ENCODE results near the gene NPAS2. TPM values are rescaled to one million over a fixed set of nuclear protein-coding genes. Genes with fewer than 3 reads are reported as not detected.

NPAS2 gene
- total RNA-seq, 2 donors from 2014 or later: 59.5 to 59.6 TPM

GRCh38 chr2:100869120-100869519, 49.2 kb downstream of the NPAS2 start:
- no peak for ATAC-seq
- intact Hi-C loops (cut with DNase I, micrococcal nuclease): no loop called here
- DNase-seq: no peak

DNA sequence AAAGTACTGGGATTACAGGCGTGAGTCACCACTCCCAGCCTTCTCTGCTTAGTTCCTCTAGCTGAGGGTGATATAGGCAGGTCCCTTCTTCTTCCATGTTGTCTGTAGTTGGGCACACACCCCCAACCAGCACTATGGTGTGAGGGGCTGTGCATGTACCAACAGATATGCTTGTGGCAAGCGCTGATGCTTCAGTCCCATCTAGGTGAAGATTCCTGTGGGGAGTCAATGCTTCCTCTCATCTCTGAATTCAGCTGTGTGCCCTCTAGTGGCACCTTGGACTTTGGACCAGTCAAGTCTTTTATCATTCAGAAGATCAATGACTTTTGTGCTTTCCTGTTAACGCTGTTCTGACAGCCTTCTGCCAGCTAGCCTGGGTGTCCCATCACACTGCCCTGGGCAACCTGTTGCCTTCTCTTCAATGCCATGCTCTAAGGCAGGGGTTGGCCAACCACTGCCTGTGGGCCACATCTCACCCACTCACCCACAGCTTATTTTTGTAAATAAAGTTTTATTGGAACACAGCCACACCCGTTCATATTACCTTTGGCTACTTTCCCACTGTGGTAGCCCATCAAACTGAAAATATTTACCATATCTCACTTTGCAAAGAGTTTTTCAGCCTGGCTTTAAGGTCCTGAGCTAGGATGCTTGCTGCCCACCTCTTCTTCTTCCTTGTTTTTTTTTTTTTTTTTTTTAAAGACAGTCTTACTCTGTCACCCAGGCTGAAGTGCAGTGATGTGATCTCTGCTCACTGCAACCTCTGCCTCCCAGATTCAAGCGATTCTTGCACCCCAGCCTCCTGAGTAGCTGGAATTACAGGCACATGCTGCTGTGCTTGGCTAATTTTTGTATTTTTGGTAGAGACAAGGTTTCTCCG, 51.0 kb downstream of the NPAS2 start:
- intact Hi-C loops (cut with DNase I, micrococcal nuclease): no loop called here
- peak; percentile 46 for ATAC-seq
- no peak for DNase-seq

- intact Hi-C loops (cut with DNase I, micrococcal nuclease): no loop called here
- ATAC-seq (peak; percentile 58), DNase-seq (no peak)
Measured at GRCh38 chr2:100875516-100876230, 55.7 kb downstream of the NPAS2 start.

- intact Hi-C loops (cut with DNase I, micrococcal nuclease): no loop called here
- no peak for ATAC-seq
- no peak for DNase-seq
Measured at GRCh38 chr2:100876231-100876860, 56.4 kb downstream of the NPAS2 start.

DNA sequence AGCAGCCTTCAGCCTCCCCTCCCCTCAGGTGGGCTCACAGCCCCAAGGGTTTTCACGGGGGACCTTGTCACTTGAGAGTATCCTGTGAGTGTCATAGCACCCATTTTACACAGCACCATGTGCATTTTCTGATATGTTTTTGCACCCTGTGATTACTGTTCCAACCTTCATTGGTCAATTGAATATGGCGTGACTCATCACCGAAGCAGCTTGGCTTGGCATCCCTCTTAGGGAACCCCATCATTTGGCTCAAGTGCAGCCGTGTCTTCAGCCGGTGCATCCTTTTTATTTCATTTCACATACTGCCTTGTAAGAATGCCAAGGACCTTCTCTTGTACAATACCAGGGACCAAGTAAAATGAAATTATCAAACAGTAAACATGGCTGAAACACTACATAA, 57.6 kb downstream of the NPAS2 start:
- intact Hi-C loops (cut with DNase I, micrococcal nuclease): no loop called here
- ATAC-seq (no peak), DNase-seq (no peak)

DNA sequence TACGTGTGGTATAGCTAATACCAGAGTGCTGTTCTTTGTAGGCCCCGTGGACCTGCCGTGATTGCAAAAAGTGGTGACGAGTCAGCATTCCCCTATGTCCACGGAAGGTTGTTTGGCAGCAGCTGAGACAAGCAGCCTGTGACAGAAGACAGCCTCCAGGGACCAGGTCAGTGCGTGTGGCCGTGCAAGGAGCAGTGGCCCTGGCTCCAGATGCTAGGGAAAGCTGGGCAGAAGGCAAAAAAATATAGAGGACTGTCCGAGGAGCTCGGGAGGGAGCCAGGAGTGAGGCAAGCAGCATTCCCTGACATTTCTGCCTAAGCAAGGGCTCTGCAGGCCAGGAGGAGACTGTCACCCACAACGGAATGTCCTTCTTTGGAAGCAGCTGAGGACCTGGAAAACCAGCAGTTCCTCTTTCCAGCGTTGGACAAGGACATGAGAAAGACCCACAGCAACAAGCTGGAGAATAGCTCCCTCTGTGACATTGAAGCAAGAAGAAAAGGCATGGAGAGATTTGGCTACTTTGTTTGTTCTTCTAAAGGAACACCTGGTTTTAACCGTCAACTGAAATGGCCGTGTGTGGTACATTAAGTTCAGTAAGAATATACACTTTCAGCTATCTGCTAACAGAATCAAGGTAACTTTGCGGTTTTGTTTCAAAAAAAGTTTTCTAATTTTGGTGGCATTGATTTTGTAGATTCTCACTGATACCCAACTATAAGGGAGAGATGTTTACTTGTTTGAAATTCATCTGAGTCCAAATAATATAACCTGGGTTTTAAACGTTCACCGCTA, 58.3 kb downstream of the NPAS2 start:
- no peak for DNase-seq
- intact Hi-C loops (cut with DNase I, micrococcal nuclease): no loop called here
- no peak for ATAC-seq

DNA sequence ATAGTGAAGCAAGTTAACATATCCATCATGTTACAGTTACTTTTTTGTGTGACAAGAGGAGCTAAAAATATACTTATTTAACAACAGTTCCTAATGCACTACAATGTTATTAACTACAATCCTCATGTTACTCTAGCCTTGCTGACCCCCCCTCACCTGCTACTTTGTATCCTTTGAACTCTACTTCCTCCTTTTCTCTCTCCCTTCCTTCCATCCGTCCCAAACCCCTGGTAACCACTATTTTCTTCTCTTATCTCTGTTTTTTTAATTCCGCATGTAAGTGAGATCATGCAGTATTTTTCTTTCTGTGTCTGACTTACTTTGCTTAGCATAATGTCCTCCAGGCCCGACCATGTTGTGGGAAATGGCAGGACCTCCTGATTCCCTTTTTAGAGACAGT, 59.4 kb downstream of the NPAS2 start:
- intact Hi-C loops (cut with DNase I, micrococcal nuclease): no loop called here
- DNase-seq: no peak
- no peak for ATAC-seq

DNA sequence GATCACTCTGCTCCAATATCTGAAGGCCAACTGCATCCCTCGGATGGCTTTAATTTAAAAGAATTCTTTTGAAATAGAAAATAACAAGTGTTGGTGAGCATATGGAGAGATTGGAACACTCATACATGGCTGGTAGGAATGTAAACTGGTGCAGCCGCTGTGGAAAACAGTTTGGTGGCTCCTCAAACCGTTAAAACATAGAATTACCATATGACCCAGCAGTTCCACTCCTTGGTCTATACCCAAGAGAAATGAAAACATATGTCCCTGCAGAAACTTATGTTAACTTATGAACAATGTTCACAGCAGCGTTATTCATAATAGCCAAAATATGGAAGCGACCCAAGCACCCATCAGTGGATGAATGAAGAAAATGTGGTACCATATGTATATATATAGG, 60.1 kb downstream of the NPAS2 start:
- intact Hi-C loops (cut with DNase I, micrococcal nuclease): no loop called here
- no peak for ATAC-seq
- no peak for DNase-seq

DNA sequence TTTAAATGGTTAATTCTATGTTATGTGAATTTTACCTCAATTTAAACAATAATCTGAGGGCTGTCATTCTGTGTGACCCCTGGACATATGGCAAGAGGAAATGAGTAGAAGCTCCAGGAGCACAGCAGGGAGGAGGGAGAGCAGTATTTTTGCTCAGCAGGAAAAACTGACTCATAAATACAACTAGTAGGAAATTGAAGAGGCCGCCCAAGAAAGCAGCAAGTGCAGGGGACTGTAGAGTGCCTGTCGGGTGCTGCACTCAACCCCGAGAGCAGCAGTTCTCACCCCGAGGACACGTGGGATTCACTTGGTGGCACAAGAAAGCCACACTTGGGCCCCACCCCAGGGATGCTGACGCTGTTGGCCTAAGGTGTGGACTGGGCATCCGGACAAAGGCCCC, 60.8 kb downstream of the NPAS2 start:
- no peak for DNase-seq
- no peak for ATAC-seq
- intact Hi-C loops (cut with DNase I, micrococcal nuclease): no loop called here

DNA sequence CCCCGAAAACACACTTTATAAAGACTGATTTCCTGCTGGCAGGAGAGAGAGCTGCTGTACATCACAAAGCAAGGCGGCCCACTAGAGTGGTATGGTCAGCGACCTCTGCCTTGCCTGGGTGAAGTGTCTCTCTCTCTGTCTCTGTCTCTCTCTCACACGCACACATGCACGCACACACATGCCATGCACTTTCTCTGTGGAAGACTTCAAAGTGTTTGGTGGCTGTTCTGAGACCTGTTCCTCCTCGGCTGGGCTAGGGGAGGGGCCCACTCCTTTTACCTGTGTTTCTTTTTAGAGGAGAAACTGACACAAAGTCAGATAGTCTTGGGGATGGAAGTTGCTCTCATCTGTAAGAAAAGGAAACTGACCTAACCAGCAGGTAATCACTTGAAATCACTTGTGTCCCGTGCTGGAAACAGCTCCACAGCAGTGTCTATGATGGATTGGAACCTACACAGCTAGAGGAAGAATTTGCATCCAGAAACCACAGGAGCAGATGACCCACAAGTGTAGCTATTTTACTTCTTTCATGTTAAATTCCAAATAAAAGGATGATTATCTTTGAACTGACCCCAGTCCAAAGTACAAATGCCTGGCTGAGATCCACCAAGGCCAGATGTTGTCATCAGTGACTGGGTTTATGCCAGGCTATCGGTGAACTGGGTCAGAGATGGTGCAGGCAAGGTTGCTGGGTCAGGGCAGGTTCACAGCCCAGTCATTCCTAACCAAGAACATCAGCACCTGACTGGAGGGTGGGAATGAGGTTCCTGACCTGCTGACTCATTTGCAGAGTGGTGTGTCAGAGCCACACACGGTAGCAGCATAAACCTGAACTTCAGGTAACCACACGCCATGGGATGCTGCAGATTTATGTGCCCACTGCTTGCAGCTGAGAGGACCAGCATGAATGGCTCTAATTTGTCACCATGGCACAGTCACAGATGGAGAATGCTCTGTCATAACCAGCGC, 63.0 kb downstream of the NPAS2 start:
- no peak for DNase-seq

GRCh38 chr2:100884145-100884621, 64.2 kb downstream of the NPAS2 start:
- ATAC-seq: peak; percentile 77
- intact Hi-C loops (cut with DNase I, micrococcal nuclease): no loop called here
- no peak for DNase-seq

More for the DNA sequence above, 63.0 kb downstream of the NPAS2 start:
- intact Hi-C loops (cut with DNase I, micrococcal nuclease): no loop called here
- peak; percentile 75 for ATAC-seq

DNA sequence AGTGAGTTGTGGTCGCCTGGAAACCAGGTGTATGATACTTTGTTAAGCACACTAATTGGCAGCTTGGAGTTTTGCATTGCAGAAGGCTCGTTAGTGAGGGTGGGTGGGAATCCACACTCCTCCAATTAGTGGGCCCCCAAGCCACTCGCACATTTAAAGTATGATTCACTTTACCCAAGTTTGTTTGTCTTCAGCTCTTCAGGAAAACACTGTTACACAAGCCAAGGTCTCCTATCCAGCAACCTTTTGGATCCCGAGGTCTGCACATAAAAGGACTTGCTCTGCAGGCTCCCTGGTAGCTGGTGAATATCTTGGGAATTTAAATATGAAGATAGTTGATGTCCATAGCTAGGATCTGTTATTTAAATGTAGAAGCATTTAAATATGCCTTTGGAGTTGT, 66.1 kb downstream of the NPAS2 start:
- intact Hi-C loops (cut with DNase I, micrococcal nuclease): no loop called here
- DNase-seq (no peak), ATAC-seq (no peak)

DNA sequence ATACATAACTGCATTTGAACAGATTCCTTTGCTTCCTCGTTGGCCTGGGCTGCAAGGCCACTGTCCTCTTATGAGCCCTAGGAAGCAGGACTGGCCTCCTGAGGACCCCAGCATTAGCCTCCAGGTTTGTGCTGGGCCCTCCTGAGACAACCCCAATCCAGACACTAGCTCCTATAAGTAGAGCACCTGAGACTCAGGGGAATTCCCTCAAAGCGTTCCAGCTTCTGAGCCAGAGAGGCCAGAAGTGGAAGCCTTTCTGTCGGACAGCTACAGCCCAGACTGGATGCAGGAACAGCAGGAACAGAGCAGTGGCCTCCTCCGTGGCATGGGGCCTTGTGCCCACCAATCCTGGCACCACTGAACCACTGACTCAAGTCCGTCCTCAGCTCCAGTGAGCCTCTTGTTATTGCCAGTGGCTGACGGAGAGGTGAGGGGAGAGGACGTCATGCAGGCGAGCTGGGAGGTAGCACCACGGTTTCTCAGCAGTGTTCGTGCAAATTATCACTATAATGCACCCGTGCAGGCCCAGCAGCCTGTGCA, 67.2 kb downstream of the NPAS2 start:
- ATAC-seq: no peak
- no peak for DNase-seq
- intact Hi-C loops (cut with DNase I, micrococcal nuclease): no loop called here

DNA sequence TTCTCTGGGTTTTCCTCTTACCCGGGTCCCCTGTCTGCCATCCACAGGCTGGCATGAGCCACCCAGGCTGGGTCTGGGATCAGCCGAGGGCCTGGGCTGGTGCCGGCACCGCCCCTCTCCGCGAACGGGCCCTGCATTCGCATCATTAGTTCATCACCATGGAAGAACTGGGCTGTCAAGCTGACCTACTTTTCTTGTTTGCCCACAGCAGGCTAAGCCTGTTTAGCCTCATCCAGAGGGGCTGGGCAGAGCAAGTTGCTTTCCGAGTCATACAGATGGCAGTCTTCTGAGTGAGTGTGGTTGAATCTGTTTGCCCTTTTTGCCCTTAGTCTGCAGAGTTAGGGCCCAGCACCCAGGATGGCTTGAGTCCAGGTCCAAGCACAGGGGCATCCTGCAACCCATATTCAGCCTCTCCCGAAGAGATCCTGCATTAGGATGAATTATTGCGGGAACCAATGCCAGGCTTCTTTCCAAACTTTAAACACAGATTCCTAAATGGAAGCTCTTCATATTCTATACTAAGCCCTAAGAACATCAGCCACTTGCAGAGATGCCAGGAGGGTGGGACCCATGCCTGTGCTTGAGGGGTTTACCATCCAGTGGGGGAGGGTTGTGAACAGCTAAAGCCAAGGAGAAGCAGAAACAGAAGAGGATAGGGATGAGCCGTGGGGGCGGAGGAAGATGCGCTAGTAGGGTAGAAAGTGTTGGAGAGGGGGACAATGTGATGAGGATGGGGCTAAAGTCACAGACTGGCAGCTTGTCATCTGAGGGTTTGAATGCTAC, 68.0 kb downstream of the NPAS2 start:
- DNase-seq (no peak), ATAC-seq (no peak)
- intact Hi-C loops (cut with DNase I, micrococcal nuclease): no loop called here

DNA sequence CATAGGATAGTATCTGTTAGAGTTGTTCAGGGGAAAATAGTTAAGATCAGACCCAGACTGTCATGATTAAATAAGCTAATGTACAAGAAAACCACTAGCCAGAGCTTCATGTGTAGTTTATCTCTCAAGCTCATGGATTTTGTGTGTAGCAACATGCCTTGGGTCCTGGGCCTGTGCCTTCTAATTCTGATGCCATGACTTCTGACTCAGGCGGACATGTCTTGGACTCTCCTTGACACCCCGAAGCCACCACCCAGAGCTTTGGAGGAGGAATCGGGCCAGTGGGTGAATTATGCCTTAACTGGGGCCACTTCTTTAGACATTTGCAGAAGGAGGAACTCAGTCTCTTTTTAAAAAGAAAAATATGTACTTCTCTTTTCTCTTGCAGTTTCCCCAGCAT, 68.7 kb downstream of the NPAS2 start:
- ATAC-seq: no peak
- DNase-seq: no peak
- intact Hi-C loops (cut with DNase I, micrococcal nuclease): no loop called here

DNA sequence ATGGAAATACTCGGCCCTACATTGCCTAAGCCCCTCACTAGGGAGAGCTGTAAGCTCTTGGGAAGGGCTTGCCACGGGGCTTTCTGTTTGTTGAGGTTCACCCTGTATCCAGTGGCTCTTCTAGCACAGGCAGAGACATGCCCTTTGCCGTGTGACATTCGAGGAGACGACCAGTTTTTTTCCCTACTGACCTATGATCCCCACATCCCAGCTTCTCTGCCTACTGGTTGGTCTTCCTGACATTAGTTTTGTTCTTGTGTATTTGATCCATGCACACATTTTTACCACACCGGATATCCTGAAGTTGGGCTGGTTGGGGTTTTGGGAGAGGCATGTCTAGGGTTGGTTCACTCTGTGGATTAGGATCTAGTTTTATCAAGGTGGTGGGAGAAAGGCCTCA, 69.3 kb downstream of the NPAS2 start:
- intact Hi-C loops (cut with DNase I, micrococcal nuclease): no loop called here
- ATAC-seq: no peak

More for the DNA sequence above, 69.3 kb downstream of the NPAS2 start:
- DNase-seq: no peak

All from left colon (tissue), 2 donors.